Smooth muscle cell (in vitro differentiated cells): ENCODE measurements around the gene PRR36. TPM values are rescaled to one million over a fixed set of nuclear protein-coding genes. Genes with fewer than 3 reads are reported as not detected.

Source experiments
- DNase-seq: peaks from one replicate; lab custom pipeline; 2025; ENCODE audit not compliant: unreplicated experiment; lab: John Stamatoyannopoulos, UW
- H2AFZ ChIP-seq: fragments of 200-600 bp; sonication (generic); 2 replicates; pipeline ENCODE4 v1.6.0; 2016; ENCODE audit warnings: antibody characterized with exemption, low read depth, mild to moderate bottlenecking
- H3F3A ChIP-seq: fragments of 200-600 bp; sonication (generic); 2 replicates; pipeline ENCODE4 v1.6.0; 2017; ENCODE audit warnings: antibody characterized with exemption, low read depth
- H3K27ac ChIP-seq: fragments of 200-600 bp; sonication (generic); 2 replicates; pipeline ENCODE4 v1.5.1; 2016; ENCODE audit warnings: low read depth, mild to moderate bottlenecking
- H3K27me3 ChIP-seq: fragments of 200-600 bp; sonication (generic); 2 replicates; pipeline ENCODE4 v1.6.1; 2016; ENCODE audit warnings: low read depth, mild to moderate bottlenecking
- H3K36me3 ChIP-seq: fragments of 200-600 bp; sonication (generic); 2 replicates; pipeline ENCODE4 v1.5.1; 2016; ENCODE audit warnings: low read depth
- H3K4me1 ChIP-seq: fragments of 200-600 bp; sonication (generic); 2 replicates; pipeline ENCODE4 v1.5.1; 2016; ENCODE audit warnings: low read depth
- H3K4me2 ChIP-seq: fragments of 200-600 bp; sonication (generic); 2 replicates; pipeline ENCODE4 v1.6.0; 2016; ENCODE audit warnings: mild to moderate bottlenecking
- H3K4me3 ChIP-seq: fragments of 200-600 bp; sonication (generic); 2 replicates; pipeline ENCODE4 v1.5.1; 2016; ENCODE audit warnings: mild to moderate bottlenecking
- H3K79me2 ChIP-seq: fragments of 200-600 bp; sonication (generic); 2 replicates; pipeline ENCODE4 v1.6.0; 2016; ENCODE audit warnings: low read depth, mild to moderate bottlenecking
- H3K9ac ChIP-seq: fragments of 200-600 bp; sonication (generic); 2 replicates; pipeline ENCODE4 v1.6.0; 2016; ENCODE audit warnings: low read depth
- H3K9me3 ChIP-seq: fragments of 200-600 bp; sonication (generic); replicated peaks from 2 replicates; pipeline ENCODE4 v1.5.1; 2016; ENCODE audit warnings: low read depth
- H4K20me1 ChIP-seq: fragments of 200-600 bp; sonication (generic); 2 replicates; pipeline ENCODE4 v1.6.0; 2016; ENCODE audit warnings: low read depth
- CTCF ChIP-seq: fragments of 200-600 bp; sonication (generic); IDR thresholded peaks from 2 replicates; pipeline ENCODE4 v1.5.1; 2017; ENCODE audit warnings: borderline replicate concordance, mild to moderate bottlenecking, antibody characterized with exemption; ENCODE audit not compliant: insufficient read depth, poor library complexity, severe bottlenecking
- WGBS: methylation state at CpG from one replicate; pipeline ENCODE4 v1.1.7; 2016; ENCODE audit warnings: low lambda C conversion rate; 5-methylcytosine and 5-hydroxymethylcytosine counted together
- polyA plus RNA-seq: library from polyadenylated mRNA; unstranded; fragments of >200 nt; fragmentation: Nextera tagmentation; extraction: Ambion mirVana; gene quantifications from 2 replicates; pipeline ENCODE4 v1.2.1, GENCODE V29; 2016
- total RNA-seq: library from RNA; depleted of rRNA; stranded (reverse); fragments of >200 nt; gene quantifications from 2 replicates; pipeline ENCODE4 v1.2.3, GENCODE V29; 2014

Gene PRR36
- total and polyA plus RNA-seq, 2 experiments from 2014 or later = 0.13 to 0.57 TPM

- Histone ChIP-seq H3F3A (no peaks in the 10 kb centered on the region), H3K79me2 (no peaks in the 10 kb centered on the region), H3K36me3 (no peaks in the 10 kb centered on the region), H3K27me3 (no peaks in the 10 kb centered on the region), H3K4me1 (no peaks in the 10 kb centered on the region), H3K9ac (no peak overlapping the region), H3K9me3 (no peaks in the 10 kb centered on the region), H3K27ac (no peak overlapping the region), H3K4me3 (no peak overlapping the region), H2AFZ (no peak overlapping the region), H3K4me2 (no peak overlapping the region), H4K20me1 (peaks cover 22% of the 10 kb centered on the region)
- no peak for TF ChIP-seq CTCF
- DNase-seq = no peak
- 64% methylated on average over 25 of the region's 25 CpGs for WGBS
These were observed 24.0 kb downstream of the PRR36 start for GRCh38 chr19:7850000-7850813.

- no peaks in the 10 kb centered on the region for H3K4me1 ChIP-seq
- DNase-seq = no peak
- no peak overlapping the region for H3K4me3 ChIP-seq
- no peaks in the 10 kb centered on the region for H3K9me3 ChIP-seq
- no peak overlapping the region for H3K9ac ChIP-seq
- H4K20me1 ChIP-seq = peaks cover 28% of the 10 kb centered on the region
- no peaks in the 10 kb centered on the region for H3K36me3 ChIP-seq
- no peaks in the 10 kb centered on the region for H3K79me2 ChIP-seq
- H3K27me3 ChIP-seq = no peaks in the 10 kb centered on the region
- no peak overlapping the region for H3K27ac ChIP-seq
- H2AFZ ChIP-seq = no peak overlapping the region
- TF ChIP-seq CTCF = no peak
- H3F3A ChIP-seq = no peaks in the 10 kb centered on the region
- H3K4me2 ChIP-seq = no peak overlapping the region
- 91% methylated on average over 9 of the region's 9 CpGs for WGBS
These were observed 24.6 kb downstream of the PRR36 start for GRCh38 chr19:7849631-7849999.

- no peak for DNase-seq
- H2AFZ ChIP-seq = no peak overlapping the region
- H3K4me3 ChIP-seq = no peak overlapping the region
- no peak overlapping the region for H3K27ac ChIP-seq
- H3K27me3 ChIP-seq = no peaks in the 10 kb centered on the region
- H3K9me3 ChIP-seq = no peaks in the 10 kb centered on the region
- no peak overlapping the region for H3K4me2 ChIP-seq
- no peak for TF ChIP-seq CTCF
- no peaks in the 10 kb centered on the region for H3F3A ChIP-seq
- H3K79me2 ChIP-seq = no peaks in the 10 kb centered on the region
- no peaks in the 10 kb centered on the region for H3K36me3 ChIP-seq
- no peak overlapping the region for H3K9ac ChIP-seq
- WGBS = 94% methylated on average over 34 of the region's 34 CpGs
- H3K4me1 ChIP-seq = no peaks in the 10 kb centered on the region
- peaks cover 32% of the 10 kb centered on the region for H4K20me1 ChIP-seq
These were observed 25.3 kb downstream of the PRR36 start for GRCh38 chr19:7848779-7849457.
